ENCODE data around the gene TMUB1.
A peak's percentile ranks its signal among the peaks of the same experiment; 100 is the strongest.

TMUB1 gene

DNA sequence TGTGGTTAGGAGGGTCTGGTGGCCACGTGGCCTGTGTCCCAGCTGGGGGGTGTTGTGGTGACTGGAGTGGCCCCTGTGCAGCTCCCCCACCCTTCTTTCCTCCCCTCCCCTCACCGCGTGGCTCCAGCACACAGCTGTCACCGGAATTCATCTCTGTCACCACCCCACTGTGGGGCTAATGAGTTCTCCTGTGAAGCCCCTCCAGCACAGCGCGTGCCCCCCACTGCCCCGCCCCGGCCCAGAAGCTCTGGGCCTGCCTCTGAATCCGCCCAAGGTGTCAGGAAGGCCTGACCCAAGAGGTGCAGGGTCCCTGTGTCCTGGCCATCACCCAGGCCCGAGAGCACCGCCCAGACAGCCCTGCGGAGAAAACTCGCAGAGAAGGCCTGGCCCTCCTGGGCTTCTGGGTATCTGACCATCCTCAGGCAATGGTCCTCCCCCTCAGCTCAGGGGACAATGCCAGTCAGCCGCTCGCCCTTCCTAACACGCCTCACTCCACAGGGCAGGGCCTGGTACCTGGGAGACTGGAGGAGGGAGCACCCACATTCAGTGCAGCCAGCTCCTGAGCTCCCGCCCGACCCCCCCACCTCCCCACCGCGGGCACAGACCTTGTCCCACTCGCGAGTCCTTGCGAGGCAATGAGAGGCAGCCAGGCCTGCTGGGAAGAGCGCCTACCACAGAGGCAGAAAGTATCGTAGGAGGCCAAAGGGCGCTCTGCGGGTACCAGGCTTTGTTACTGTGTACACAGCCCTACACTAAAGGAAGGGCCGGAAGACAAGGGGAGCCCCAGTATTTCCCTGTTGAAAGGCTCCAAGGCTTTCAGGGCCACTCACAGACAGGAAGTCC lies 46.0 kb upstream of the TMUB1 start:
- H3K4me3 ChIP-seq (ENCODE audit: low read length), result no peak overlapping the region
- TF ChIP-seq, protein P1, sequence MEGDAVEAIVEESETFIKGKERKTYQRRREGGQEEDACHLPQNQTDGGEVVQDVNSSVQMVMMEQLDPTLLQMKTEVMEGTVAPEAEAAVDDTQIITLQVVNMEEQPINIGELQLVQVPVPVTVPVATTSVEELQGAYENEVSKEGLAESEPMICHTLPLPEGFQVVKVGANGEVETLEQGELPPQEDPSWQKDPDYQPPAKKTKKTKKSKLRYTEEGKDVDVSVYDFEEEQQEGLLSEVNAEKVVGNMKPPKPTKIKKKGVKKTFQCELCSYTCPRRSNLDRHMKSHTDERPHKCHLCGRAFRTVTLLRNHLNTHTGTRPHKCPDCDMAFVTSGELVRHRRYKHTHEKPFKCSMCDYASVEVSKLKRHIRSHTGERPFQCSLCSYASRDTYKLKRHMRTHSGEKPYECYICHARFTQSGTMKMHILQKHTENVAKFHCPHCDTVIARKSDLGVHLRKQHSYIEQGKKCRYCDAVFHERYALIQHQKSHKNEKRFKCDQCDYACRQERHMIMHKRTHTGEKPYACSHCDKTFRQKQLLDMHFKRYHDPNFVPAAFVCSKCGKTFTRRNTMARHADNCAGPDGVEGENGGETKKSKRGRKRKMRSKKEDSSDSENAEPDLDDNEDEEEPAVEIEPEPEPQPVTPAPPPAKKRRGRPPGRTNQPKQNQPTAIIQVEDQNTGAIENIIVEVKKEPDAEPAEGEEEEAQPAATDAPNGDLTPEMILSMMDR (IDR thresholded peaks at IDR 0.05; ENCODE audit: insufficient read depth, low read depth, low read length, missing control alignments), result no peak
- DNase-seq (ENCODE audit: low read depth), result no peak

DNA sequence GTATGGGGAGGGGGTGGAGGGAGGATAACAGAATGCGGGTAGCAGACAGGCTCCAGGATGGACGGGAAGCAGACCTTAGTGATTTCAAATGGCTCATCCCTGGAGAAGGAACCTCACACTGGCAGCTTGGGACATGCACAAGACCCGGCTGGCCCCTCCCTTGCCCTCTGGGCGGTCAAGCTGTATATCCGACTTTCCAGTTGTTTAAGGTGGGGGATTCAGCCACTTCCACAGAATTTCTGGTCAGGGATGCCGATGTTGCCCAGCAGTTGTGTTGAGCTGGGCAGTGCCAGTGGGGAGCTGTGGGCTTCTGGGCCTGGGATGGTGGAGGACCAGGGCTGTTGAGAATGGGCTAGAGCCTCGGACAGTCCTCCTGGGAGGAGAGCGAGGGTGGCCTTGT lies 45.4 kb upstream of the TMUB1 start:
- no peak overlapping the region for H3K4me3 ChIP-seq (ENCODE audit: low read length)
- DNase-seq (ENCODE audit: low read depth), result no peak
- TF ChIP-seq, protein P1 (IDR thresholded peaks at IDR 0.05; ENCODE audit: insufficient read depth, low read depth, low read length, missing control alignments), result no peak

DNA sequence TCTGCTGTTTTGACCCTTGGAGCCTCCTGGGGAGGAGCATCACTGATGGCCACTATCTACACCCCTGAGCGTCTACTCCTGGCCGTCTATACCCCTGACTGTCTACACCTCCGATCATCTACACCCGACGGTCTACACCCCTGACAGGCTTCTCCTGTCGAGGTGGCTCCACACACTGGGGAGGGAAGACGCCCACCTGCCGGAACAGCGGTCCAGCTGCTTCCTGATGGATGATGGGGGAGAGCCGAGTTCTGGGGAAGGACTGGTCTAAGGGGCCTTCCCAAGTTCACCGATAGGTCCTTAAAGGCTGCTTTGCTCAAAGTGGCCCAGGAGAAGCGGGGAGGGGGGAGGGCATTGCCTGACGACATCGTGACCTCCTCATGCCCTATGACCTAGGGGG lies 44.9 kb upstream of the TMUB1 start:
- no peak overlapping the region for H3K4me3 ChIP-seq (ENCODE audit: low read length)
- no peak for DNase-seq (ENCODE audit: low read depth)
- TF ChIP-seq, protein P1 (IDR thresholded peaks at IDR 0.05; ENCODE audit: insufficient read depth, low read depth, low read length, missing control alignments), result no peak

DNA sequence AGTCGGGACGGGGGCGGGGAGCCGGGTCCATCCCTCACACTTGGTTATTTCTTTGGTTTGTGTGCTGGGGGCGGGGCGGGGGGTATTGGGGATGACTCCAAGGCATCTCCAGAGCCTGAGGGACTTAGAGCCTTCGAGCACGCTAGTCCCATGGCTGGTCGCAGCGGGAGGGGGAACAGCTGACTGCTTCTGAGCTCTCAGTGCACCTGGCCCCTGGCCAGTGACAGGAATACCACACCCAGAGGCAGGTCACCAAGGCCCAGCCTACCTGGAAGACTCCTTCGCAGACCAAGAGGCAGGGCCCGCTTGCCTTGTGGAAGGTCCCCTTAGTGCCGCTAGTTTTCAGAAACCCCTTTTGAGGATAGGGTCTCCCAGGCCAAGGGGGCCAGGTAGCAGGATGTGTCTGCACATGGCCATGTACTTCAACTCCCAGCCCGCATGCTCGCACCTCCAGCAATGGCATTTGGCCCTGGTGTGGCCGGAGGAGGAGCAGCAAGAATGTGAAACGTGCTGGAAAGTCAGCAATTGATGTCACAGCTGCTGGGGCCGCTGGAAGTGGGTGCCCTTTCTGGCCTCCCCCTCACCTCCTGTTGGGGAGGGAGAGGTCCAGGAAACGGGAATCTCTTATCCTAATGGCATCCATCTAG lies 43.3 kb upstream of the TMUB1 start:
- H3K4me3 ChIP-seq (ENCODE audit: low read length), result no peak overlapping the region
- TF ChIP-seq, protein P1 (IDR thresholded peaks at IDR 0.05; ENCODE audit: insufficient read depth, low read depth, low read length, missing control alignments), result no peak
- no peak for DNase-seq (ENCODE audit: low read depth)

DNA sequence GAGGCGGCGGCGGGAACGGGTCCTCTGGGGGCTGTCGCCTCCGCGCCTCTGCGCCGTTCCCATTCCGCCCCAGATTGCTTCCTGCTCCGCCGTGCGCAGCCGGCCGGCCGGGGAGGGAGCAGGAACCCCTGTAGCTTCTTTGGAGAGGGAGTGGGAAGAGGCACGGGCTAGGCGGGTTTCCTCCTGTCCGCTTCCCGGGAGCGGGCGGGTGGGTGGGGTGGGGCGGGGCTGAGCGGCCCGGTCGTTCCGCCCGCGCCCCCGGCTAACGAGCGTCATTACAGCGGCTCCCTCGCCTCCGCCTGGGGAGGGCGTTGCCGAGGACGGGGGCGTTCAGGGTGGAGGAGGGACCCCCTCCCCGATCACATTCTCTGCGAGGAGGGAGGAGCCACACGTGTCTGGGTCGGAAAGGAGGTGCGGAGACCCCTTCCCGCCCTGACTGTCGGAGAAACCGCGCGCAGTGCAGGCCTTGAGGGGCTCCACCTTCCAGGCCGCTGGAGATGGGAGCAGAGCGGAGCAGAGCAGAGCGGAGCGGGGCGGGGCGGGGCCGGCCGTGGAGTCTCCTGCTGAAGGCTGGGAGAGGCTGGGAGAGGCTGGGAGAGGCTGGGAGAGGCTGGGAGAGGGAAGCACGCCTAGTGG lies 42.7 kb upstream of the TMUB1 start:
- H3K4me3 ChIP-seq (ENCODE audit: low read length), result no peak overlapping the region
- no peak for DNase-seq (ENCODE audit: low read depth)
- TF ChIP-seq, protein P1 (IDR thresholded peaks at IDR 0.05; ENCODE audit: insufficient read depth, low read depth, low read length, missing control alignments), result no peak

DNA sequence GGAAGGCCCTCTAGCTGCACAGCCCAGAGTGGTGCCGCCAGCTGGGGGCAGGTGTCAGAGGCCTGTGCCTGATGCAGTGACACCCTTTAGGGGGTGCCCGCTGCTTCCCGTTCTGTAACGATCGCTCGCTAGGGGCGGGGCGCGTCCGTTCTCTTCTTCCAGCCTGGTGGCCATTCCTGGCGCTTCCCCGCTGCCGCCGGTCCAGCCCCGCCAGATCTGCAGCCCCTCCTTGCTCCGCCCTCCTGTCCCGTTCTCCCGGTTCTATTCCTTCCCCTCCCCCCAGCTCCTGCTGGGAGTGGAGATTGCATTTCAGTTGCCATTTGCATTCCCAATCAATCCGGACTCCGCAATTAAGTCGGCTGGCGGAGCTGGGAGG lies 42.2 kb upstream of the TMUB1 start:
- peak overlapping the region; percentile 2 for H3K4me3 ChIP-seq (ENCODE audit: low read length)
- TF ChIP-seq, protein P1 (IDR thresholded peaks at IDR 0.05; ENCODE audit: insufficient read depth, low read depth, low read length, missing control alignments), result peak; percentile 15
- DNase-seq (ENCODE audit: low read depth), result no peak

All from epithelial cell of esophagus (primary cell).